Psoas muscle (tissue), 8 donors: ENCODE results near the gene VWA8. TPM values are rescaled to one million over a fixed set of nuclear protein-coding genes. Genes with fewer than 3 reads are reported as not detected.
"Not testable (repeated sequence)": the region's sequence is repeated elsewhere in the genome, so short reads cannot be mapped to it uniquely, and the experiment has no call there.

Experiments
- ATAC-seq, 4 donors: fragments of 200-7000 bp; cut with Tn5 transposase; one replicate each; pipeline ENCODE4 v1.9.1; 2020; ENCODE audit warnings: moderate library complexity in 3 of 4, mild to moderate bottlenecking in 2 of 4
- DNase-seq, 2 donors: peaks; one replicate each; pipeline ENCODE4 v3.0.0-alpha.2; 2020
- H3K27ac ChIP-seq: fragments of 200-600 bp; one replicate; pipeline ENCODE4 v1.8.0; 2022
- H3K27me3 ChIP-seq, 3 donors: fragments of 200-600 bp in 1 of 3; one replicate each; pipeline versions ENCODE4 v1.6.1 to v1.8.0; 2013 to 2022; ENCODE audit warnings: low read length in 2 of 3, mild to moderate bottlenecking in 2 of 3, moderate library complexity in 1 of 3; ENCODE audit not compliant: insufficient read depth in 3 of 3
- H3K36me3 ChIP-seq, 2 donors: fragments of 200-600 bp in 1 of 2; one replicate each; pipeline versions ENCODE4 v1.6.1 to v1.8.0; 2013 to 2022; ENCODE audit warnings: low read depth in 1 of 2, mild to moderate bottlenecking in 1 of 2, moderate library complexity in 1 of 2; ENCODE audit not compliant: insufficient read depth in 1 of 2
- H3K4me1 ChIP-seq: fragments of 200-600 bp; one replicate; pipeline ENCODE4 v1.8.0; 2022
- H3K4me3 ChIP-seq: fragments of 200-600 bp; one replicate; pipeline ENCODE4 v1.8.0; 2022; ENCODE audit warnings: mild to moderate bottlenecking
- H3K9me3 ChIP-seq: fragments of 200-600 bp; one replicate; pipeline ENCODE4 v1.8.0; 2022
- CTCF ChIP-seq: fragments of 200-600 bp; IDR thresholded peaks from one replicate; pipeline ENCODE4 v1.8.0; 2022; ENCODE audit warnings: antibody characterized with exemption
- WGBS, 3 donors: extraction: QIAGEN DNeasy Blood & Tissue Kit; methylation state at CpG; one replicate each; pipeline versions ENCODE4 v1.1.6 to v1.1.7; 2013; 5-methylcytosine and 5-hydroxymethylcytosine counted together
- intact Hi-C, 2 donors: fragments of 100-400 bp; cut with DNase I; formaldehyde crosslinking; loops; one replicate each; pipeline versions ENCODE4 v1.11.0 to v1.14.2; 2022
- polyA plus RNA-seq, 3 donors: library from polyadenylated mRNA; stranded (reverse); fragments of 200-250 nt; gene quantifications; one replicate each; pipeline ENCODE4 v1.2.3, GENCODE V29; 2013
- total RNA-seq, 4 donors: library from RNA; stranded (reverse); fragmentation: NEBNext Ultra II Directional in 2 of 4; extraction: Animal tissue kit (Norgen Biotek cat#: 25700) in 2 of 4; gene quantifications; one replicate each; pipeline versions ENCODE4 v1.2.1 to v1.2.4, GENCODE V29; 2021 to 2023
- donor health status: healthy with polysubstance abuse.
- donor health status: DM: no; HTN: no; CAD: no; lungs with moderate emphysema.
- donor health status: Bipolar disorder and iron deficiency.
- donor health status: healthy.
- donor health status: DM: yes; HTN: yes; CAD: no.
- donor health status: DM: no; HTN: no; CAD: no.
- donor health status: DM: no; HTN: no; CAD: no.
- donor health status: DM: yes; HTN: yes; CAD: no.

VWA8 gene
- total and polyA plus RNA-seq, 7 donors: 8.6 to 50.5 (median 30.1) TPM

GRCh38 chr13:41955605-41956004 lies 5.3 kb downstream of the VWA8 start:
- WGBS, 3 donors: 34 to 51% (median 34%) methylated on average over 5 of the region's 5 CpGs
- Histone ChIP-seq H3K27me3 (no peaks in the 10 kb centered on the region), H3K4me3 (peak overlapping the region; percentile 11), H3K27ac (peak overlapping the region; percentile 63), H3K9me3 (no peaks in the 10 kb centered on the region), H3K36me3 (no peaks in the 10 kb centered on the region), H3K4me1 (peaks cover 37% of the 10 kb centered on the region)
- ATAC-seq: peak; percentile 59 to 68 (median 65)
- DNase-seq: peak in 1 of 2 donors; percentile 54
- no peak for TF ChIP-seq CTCF
- intact Hi-C loops: loop anchor here (5.0 kb wide), 2 partner anchors 38 to 87 kb away; no protein-coding TSS in a partner anchor

GRCh38 chr13:41954226-41954625 lies 6.7 kb downstream of the VWA8 start:
- Histone ChIP-seq H3K27ac (peak overlapping the region; percentile 63), H3K36me3 (no peaks in the 10 kb centered on the region), H3K27me3 (no peaks in the 10 kb centered on the region), H3K4me3 (no peak overlapping the region), H3K4me1 (peaks cover 34% of the 10 kb centered on the region), H3K9me3 (no peaks in the 10 kb centered on the region)
- no peak for TF ChIP-seq CTCF
- DNase-seq (no peak), ATAC-seq (peak in 2 of 4 donors; percentile 21 to 32)
- 96 to 97% (median 97%) methylated on average over 1 of the region's 1 CpG for WGBS, 3 donors
- intact Hi-C loops: no loop called here

- Histone ChIP-seq H3K9me3 (no peaks in the 10 kb centered on the region), H3K36me3 (no peaks in the 10 kb centered on the region), H3K27me3 (no peaks in the 10 kb centered on the region), H3K4me3 (no peak overlapping the region), H3K4me1 (peaks cover 31% of the 10 kb centered on the region), H3K27ac (peak overlapping the region; percentile 63)
- intact Hi-C loops: no loop called here
- ATAC-seq (peak in 1 of 4 donors; percentile 33), DNase-seq (no peak)
- TF ChIP-seq CTCF: no peak
- WGBS, 3 donors: 73 to 86% (median 85%) methylated on average over 3 of the region's 3 CpGs
These were observed 8.2 kb downstream of the VWA8 start for GRCh38 chr13:41952749-41953148.

- Histone ChIP-seq H3K9me3 (peaks cover 15% of the 10 kb centered on the region), H3K4me1 (peaks cover 17% of the 10 kb centered on the region)
- ATAC-seq, H3K27me3 ChIP-seq, DNase-seq, H3K4me3 ChIP-seq, intact Hi-C loops, H3K27ac ChIP-seq, H3K36me3 ChIP-seq: not testable (repeated sequence)
- WGBS, 3 donors: 58 to 86% (median 65%) methylated on average over 1 of the region's 1 CpG
These were observed 11.8 kb downstream of the VWA8 start for GRCh38 chr13:41949104-41949503.

DNA sequence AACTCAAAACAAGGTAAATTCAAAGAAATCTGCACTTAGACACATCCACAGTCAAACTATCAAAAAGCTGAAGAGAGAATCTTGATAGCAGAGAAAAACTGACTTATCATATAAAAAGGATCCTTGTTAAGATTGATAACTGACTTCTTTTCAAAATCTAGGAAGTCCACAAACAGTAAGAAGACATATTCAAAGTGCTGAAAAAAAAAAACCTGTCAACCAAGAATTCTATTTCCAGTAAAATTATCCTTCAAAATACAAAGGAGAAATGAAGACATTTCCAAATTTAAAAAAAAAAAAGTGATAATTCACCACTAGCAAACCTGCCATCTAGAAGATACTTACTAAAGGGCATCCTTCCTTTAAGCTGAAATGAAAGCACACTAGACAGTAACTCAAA lies 15.0 kb downstream of the VWA8 start:
- H3K4me1 ChIP-seq: peaks cover 11% of the 10 kb centered on the region
- no peaks in the 10 kb centered on the region for H3K27me3 ChIP-seq
- peaks cover 15% of the 10 kb centered on the region for H3K9me3 ChIP-seq
- no peak for DNase-seq
- peaks cover 0 to 4% of the 10 kb centered on the region in 2 donors for H3K36me3 ChIP-seq
- no peak for TF ChIP-seq CTCF
- no peak for ATAC-seq
- intact Hi-C loops: no loop called here
- H3K27ac ChIP-seq: no peak overlapping the region
- no peak overlapping the region for H3K4me3 ChIP-seq
